SK-N-SH (cell line): Measurements from ENCODE around the gene BRI3BP.

ENCODE experiments used
- CTCF ChIP-seq: fragments of 200-600 bp; sonication (generic); IDR thresholded peaks from 2 replicates; pipeline ENCODE4 v1.6.1; 2017; ENCODE audit warnings: antibody characterized with exemption, mild to moderate bottlenecking, moderate library complexity
- EP300 ChIP-seq, 2 experiments: IDR thresholded peaks; 2 replicates each; pipeline versions ENCODE4 v1.4.0 to v1.6.1; 2012; ENCODE audit warnings: borderline replicate concordance in 1 of 2, low read depth in 1 of 2, low read length in 1 of 2
- EZH2phosphoT487 ChIP-seq: fragments of 200-600 bp; sonication (generic); IDR thresholded peaks from 2 replicates; pipeline ENCODE4 v1.6.1; 2017; ENCODE audit warnings: low read depth, mixed run types, mild to moderate bottlenecking, antibody characterized with exemption, moderate library complexity, borderline replicate concordance
- FOXM1 ChIP-seq: IDR thresholded peaks from 2 replicates; pipeline ENCODE4 v1.4.0; 2012; ENCODE audit warnings: low read depth, mild to moderate bottlenecking
- NFIC ChIP-seq: IDR thresholded peaks from 2 replicates; pipeline ENCODE4 v1.4.0; 2012; ENCODE audit warnings: borderline replicate concordance
- NRF1 ChIP-seq: IDR thresholded peaks from 2 replicates; pipeline ENCODE4 v1.6.1; 2012; ENCODE audit warnings: low read depth, mild to moderate bottlenecking, low read length
- POLR2AphosphoS5 ChIP-seq: IDR thresholded peaks from 2 replicates; pipeline ENCODE4 v1.6.1; 2012; ENCODE audit warnings: low read depth, low read length
- RCOR1 ChIP-seq: fragments of 150-350 bp; IDR thresholded peaks from 2 replicates; pipeline ENCODE4 v1.6.1; 2017; ENCODE audit warnings: antibody characterized with exemption, low read length
- REST ChIP-seq: IDR thresholded peaks from 2 replicates; pipeline ENCODE4 v1.6.1; 2012; ENCODE audit warnings: mild to moderate bottlenecking, low read depth, low read length, moderate library complexity
- RXRA ChIP-seq: IDR thresholded peaks from 2 replicates; pipeline ENCODE4 v1.4.0; 2012; ENCODE audit warnings: low read depth, mild to moderate bottlenecking, borderline replicate concordance
- TCF12 ChIP-seq: IDR thresholded peaks from 2 replicates; pipeline ENCODE4 v1.4.0; 2012
- TF ChIP-seq, protein P1 (sequence below): IDR thresholded peaks from 2 replicates; pipeline ENCODE4; 2012

- TF ChIP-seq POLR2AphosphoS5 (no peak), TCF12 (no peak), NFIC (no peak), NRF1 (no peak), RXRA (no peak), CTCF (no peak), FOXM1 (no peak), EP300 (IDR thresholded peaks at IDR 0.05; ENCODE audit: borderline replicate concordance in 1 of 2, low read depth in 1 of 2, low read length in 1 of 2) (no peak), REST (no peak), EZH2phosphoT487 (no peak), RCOR1 (no peak)
- TF ChIP-seq, protein P1, sequence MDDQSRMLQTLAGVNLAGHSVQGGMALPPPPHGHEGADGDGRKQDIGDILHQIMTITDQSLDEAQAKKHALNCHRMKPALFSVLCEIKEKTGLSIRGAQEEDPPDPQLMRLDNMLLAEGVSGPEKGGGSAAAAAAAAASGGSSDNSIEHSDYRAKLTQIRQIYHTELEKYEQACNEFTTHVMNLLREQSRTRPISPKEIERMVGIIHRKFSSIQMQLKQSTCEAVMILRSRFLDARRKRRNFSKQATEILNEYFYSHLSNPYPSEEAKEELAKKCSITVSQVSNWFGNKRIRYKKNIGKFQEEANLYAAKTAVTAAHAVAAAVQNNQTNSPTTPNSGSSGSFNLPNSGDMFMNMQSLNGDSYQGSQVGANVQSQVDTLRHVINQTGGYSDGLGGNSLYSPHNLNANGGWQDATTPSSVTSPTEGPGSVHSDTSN, result no peak
Measured at GRCh38 chr12:124964251-124964650, 29.2 kb upstream of the BRI3BP start.
